Suppressor macrophage treated with lipopolysaccharide for 4 hours (primary cell): Measurements from ENCODE around the gene TMED7.
A peak's percentile ranks its signal among the peaks of the same experiment; 100 is the strongest.
"Not testable (repeated sequence)": the region's sequence is repeated elsewhere in the genome, so short reads cannot be mapped to it uniquely, and the experiment has no call there.

Experiments used
- DNase-seq: peaks from one replicate; pipeline ENCODE4 v3.0.0-alpha.2; 2020

The TMED7 gene

GRCh38 chr5:115625579-115626444 lies at the start of gene TMED7:
Gene TMED7 (minus strand): TSS chr5:115626036. CDS start chr5:115625792, 244 bp downstream.
- peak; percentile 100 for DNase-seq

GRCh38 chr5:115674782-115675181 lies 48.9 kb upstream of the TMED7 start:
- not testable (repeated sequence) for DNase-seq

GRCh38 chr5:115673596-115673995 lies 47.8 kb upstream of the TMED7 start:
- DNase-seq = no peak

DNA sequence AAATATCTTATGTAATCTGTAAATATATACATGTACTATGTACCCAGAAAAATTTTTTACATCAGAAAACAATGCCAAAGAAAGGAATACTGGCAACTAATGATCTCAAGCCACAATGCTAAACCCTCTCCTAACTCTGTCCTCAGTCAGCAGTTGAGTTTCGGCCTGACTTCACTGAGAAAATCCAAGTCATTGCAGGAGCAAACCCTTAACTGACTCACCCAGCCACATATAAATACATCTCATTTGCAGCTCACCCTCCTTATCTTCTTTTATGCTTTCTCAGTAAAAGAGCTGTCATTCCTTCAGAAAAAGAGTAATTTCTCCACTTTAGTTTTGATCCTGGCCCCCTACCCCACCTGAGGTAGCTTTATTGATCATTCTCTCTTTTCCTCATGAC lies 46.1 kb upstream of the TMED7 start:
- no peak for DNase-seq

- DNase-seq = no peak
These were observed 40.2 kb upstream of the TMED7 start for GRCh38 chr5:115666023-115666422.

GRCh38 chr5:115661563-115661962 lies 35.7 kb upstream of the TMED7 start:
- no peak for DNase-seq

DNA sequence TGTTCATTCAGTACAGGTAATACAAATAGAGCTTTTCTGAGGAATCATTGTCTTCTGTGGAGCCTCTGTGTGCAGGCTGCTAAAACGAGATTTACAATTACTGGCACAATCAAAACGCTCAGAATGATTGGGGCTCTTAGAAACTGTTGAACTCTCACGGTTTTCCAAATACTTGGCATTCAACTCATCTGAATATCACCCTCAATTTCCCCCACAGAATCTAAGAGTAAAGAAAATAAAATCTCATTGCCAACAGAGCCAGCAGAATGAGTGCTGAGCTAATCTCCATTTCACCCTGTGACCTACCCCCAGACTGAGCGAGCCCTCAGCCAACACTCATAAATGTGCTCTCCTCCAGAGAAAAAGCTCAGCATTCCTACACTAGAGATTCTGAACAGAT lies 35.3 kb upstream of the TMED7 start:
- DNase-seq = no peak

DNA sequence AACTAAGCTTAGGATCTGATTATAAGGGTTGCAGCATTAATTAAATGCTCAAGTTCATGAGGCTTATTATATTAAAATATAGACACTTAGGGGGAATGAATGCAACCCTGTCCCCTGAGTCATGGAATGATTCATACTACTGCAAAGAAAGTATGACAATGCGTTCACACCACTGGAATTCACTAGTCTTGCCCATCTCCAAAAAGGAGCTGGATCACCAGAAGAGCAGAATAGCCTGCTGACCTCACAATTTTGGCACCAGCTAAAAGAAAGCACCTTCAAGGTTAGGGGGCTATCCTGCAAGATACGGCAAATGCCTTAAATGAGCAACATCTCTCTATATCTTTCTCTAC lies 32.0 kb upstream of the TMED7 start:
- no peak for DNase-seq

- no peak for DNase-seq
These were observed 31.5 kb upstream of the TMED7 start for GRCh38 chr5:115657125-115657880.

DNA sequence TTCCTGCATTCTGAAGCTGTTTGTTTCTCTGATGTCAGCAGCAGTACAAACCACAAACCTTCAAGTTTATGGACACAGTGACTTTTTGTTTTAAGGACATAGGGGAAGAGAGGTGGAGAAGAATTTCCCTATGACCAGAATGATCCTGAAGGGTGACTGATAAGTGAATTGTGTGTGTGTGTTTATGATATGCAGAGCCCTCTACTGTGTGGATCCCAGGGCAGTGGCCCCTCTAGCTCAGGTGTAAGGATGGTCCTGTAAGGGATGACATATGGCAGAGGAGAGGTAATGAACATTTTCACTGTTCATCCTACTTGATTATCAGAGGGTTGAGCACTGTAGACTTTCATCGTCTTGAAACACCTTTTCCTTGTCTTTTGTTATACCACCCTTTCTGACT lies 30.6 kb upstream of the TMED7 start:
- no peak for DNase-seq

DNA sequence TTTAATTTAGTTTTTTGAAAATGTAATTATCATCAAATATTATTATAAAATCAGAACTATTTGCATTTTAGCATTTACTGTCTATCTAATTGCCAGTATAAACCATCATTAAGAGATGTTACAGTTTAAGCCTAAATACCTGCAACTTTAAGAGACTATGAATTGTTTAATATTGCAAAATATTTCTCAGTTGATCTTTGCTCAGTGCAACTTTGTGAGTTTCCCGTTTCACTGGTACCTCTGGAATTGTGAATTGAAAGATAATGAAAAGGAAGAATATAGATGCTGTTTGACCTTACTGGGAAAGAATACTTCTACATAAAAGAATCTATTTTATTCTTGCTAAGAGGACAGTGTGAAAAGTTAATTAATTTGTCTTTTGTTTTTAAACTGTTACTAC lies 30.2 kb upstream of the TMED7 start:
- no peak for DNase-seq

DNA sequence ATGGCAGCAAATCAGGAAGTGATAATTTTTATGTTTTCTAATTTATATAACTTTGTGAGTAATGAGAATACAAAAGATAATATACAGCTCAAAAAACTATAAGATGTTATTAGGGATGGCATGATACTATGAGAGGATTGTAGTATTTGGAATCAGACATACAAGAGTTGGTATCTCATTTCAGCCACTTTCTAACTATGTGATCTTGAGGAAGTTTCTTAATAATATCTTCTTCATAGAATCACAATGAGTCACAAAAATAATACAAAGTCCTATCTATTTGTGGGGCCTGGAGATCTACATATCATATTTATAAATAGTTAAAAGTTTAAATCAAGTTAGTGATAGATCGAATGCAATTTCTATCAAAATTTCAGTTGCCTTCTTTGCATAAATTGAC lies 23.7 kb upstream of the TMED7 start:
- DNase-seq = no peak

GRCh38 chr5:115648056-115648455 lies 22.2 kb upstream of the TMED7 start:
- DNase-seq = no peak

- not testable (repeated sequence) for DNase-seq
These were observed 19.6 kb upstream of the TMED7 start for GRCh38 chr5:115645386-115645785.

- no peak for DNase-seq
These were observed 18.2 kb upstream of the TMED7 start for GRCh38 chr5:115644046-115644445.

- DNase-seq = no peak
These were observed 16.1 kb upstream of the TMED7 start for GRCh38 chr5:115641948-115642347.

GRCh38 chr5:115640274-115640673 lies 14.4 kb upstream of the TMED7 start:
- DNase-seq = no peak

- no peak for DNase-seq
These were observed 13.5 kb upstream of the TMED7 start for GRCh38 chr5:115639377-115639776.

- DNase-seq = no peak
These were observed 11.7 kb upstream of the TMED7 start for GRCh38 chr5:115637507-115637906.

- no peak for DNase-seq
These were observed 10.2 kb upstream of the TMED7 start for GRCh38 chr5:115636008-115636407.

GRCh38 chr5:115634343-115635132 lies 8.7 kb upstream of the TMED7 start:
- peak; percentile 90 for DNase-seq

DNA sequence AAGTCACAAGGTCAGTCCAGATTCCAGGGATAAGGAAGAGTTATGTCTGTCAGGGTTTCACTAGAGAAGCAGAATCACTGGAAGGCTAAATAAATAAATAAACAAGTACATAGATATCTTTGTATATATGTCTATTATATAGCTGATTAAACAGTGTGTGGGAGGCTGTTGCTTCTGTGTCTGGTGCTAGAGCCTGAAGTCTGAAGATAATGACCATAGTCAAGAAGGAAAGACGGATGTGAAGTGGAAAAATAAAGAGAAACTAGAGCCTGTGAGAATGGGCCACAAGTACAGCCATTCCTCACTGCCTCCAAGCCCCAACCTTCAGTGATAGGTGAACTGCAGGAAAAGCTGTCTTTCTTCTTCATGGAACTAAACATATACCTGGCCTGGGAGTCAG lies 4.1 kb upstream of the TMED7 start:
- no peak for DNase-seq

- peak; percentile 51 for DNase-seq
These were observed 1.5 kb upstream of the TMED7 start for GRCh38 chr5:115627295-115627865.
